Kidney (tissue), 14 donors: ENCODE results near the gene ENTPD6. TPM values are rescaled to one million over a fixed set of nuclear protein-coding genes. Genes with fewer than 3 reads are reported as not detected.

Experiments
- DNase-seq, 5 donors: peaks; one replicate each; pipeline ENCODE4 v3.0.0-alpha.2; 2013 to 2020
- FAIRE-seq: peaks from 2 replicates; lab custom pipeline; 2012; peaks lifted over from hg19 to GRCh38; lab: Jason Lieb, UNC
- H3K27ac ChIP-seq, 2 donors: one replicate each; pipeline ENCODE4 v1.7.0; 2013; ENCODE audit warnings: low read depth in 2 of 2, low read length in 2 of 2, inconsistent platforms in 1 of 2
- H3K27me3 ChIP-seq: one replicate; pipeline ENCODE4 v1.7.1; 2013; ENCODE audit warnings: low read length, inconsistent platforms; ENCODE audit not compliant: control insufficient read depth, insufficient read depth
- H3K36me3 ChIP-seq, 3 donors: one replicate each; pipeline versions ENCODE4 v1.7.0 to v1.7.1; 2013; ENCODE audit warnings: low read length in 3 of 3, control low read depth in 1 of 3, inconsistent platforms in 1 of 3; ENCODE audit not compliant: insufficient read depth in 3 of 3, control insufficient read depth in 2 of 3
- H3K4me1 ChIP-seq, 3 donors: one replicate each; pipeline versions ENCODE4 v1.7.0 to v1.7.1; 2013; ENCODE audit warnings: low read length in 3 of 3, inconsistent platforms in 1 of 3, low read depth in 1 of 3; ENCODE audit not compliant: control insufficient read depth in 2 of 3, insufficient read depth in 2 of 3
- H3K4me3 ChIP-seq, 3 donors: one replicate each; pipeline versions ENCODE4 v1.7.0 to v1.8.1; 2013; ENCODE audit warnings: low read length in 3 of 3, control low read depth in 1 of 3, inconsistent platforms in 1 of 3
- H3K9ac ChIP-seq, 3 donors: one replicate each; pipeline versions ENCODE4 v1.7.0 to v1.7.1; 2013; ENCODE audit warnings: low read length in 3 of 3, control low read depth in 1 of 3, inconsistent platforms in 1 of 3
- H3K9me3 ChIP-seq, 3 donors: one replicate each; pipeline versions ENCODE4 v1.7.0 to v1.7.1; 2013; ENCODE audit warnings: low read length in 3 of 3, control low read depth in 1 of 3, inconsistent platforms in 1 of 3; ENCODE audit not compliant: control insufficient read depth in 2 of 3, insufficient read depth in 1 of 3
- CTCF ChIP-seq: IDR thresholded peaks from 3 replicates; pipeline ENCODE4 v1.5.1; 2012; ENCODE audit warnings: mild to moderate bottlenecking, moderate library complexity, borderline replicate concordance; ENCODE audit not compliant: insufficient read depth; ENCODE audit errors: extremely low read depth
- intact Hi-C: fragments of 100-400 bp; cut with DNase I; formaldehyde crosslinking; loops from one replicate; pipeline ENCODE4 v1.11.1; 2022
- polyA plus RNA-seq: library from polyadenylated mRNA; stranded (reverse); fragments of 350-450 nt; fragmentation: Illumina TruSeq; extraction: RNeasy Lipid Tissue Mini Kit (QIAGEN cat#74804); gene quantifications from one replicate; pipeline ENCODE4 v1.2.3, GENCODE V29; 2014; ENCODE audit warnings: low read depth, low replicate concordance; ENCODE audit not compliant: insufficient read depth
- total RNA-seq: library from RNA; stranded (reverse); fragmentation: NEBNext Ultra II Directional; extraction: Animal tissue kit (Norgen Biotek cat#: 25700); gene quantifications from one replicate; pipeline ENCODE4 v1.2.1, GENCODE V29; 2021
- donor health status: control.
- donor health status: control.
- donor health status: control.
- donor health status: control.
- donor health status: control.
- donor health status: DM: yes; HTN: yes; CAD: no.
- donor health status: Normal renal cell carcinoma (clear cell type).

The ENTPD6 gene
- total and polyA plus RNA-seq, 2 donors from 2014 or later: 59.0 to 95.7 TPM

- TF ChIP-seq CTCF: no peak
- Histone ChIP-seq H3K36me3 (peaks cover 0 to 19% (median 18%) of the 10 kb centered on the region in 3 donors), H3K9ac (no peak overlapping the region), H3K4me3 (no peak overlapping the region), H3K9me3 (no peaks in the 10 kb centered on the region), H3K27me3 (no peaks in the 10 kb centered on the region), H3K4me1 (peaks cover 0 to 8% (median 6%) of the 10 kb centered on the region in 3 donors), H3K27ac (no peak overlapping the region)
- no peak for DNase-seq
- no peak for FAIRE-seq
- intact Hi-C loops: no loop called here
These were observed 23.9 kb downstream of the ENTPD6 start for GRCh38 chr20:25219365-25219764.

GRCh38 chr20:25220021-25220730, 24.7 kb downstream of the ENTPD6 start:
- Histone ChIP-seq H3K27me3 (no peaks in the 10 kb centered on the region), H3K4me3 (no peak overlapping the region), H3K9ac (no peak overlapping the region), H3K9me3 (no peaks in the 10 kb centered on the region), H3K4me1 (peaks cover 0 to 8% (median 6%) of the 10 kb centered on the region in 3 donors), H3K27ac (no peak overlapping the region), H3K36me3 (peaks cover 0 to 18% (median 17%) of the 10 kb centered on the region in 3 donors)
- TF ChIP-seq CTCF: no peak
- no peak for DNase-seq
- FAIRE-seq: no peak
- intact Hi-C loops: no loop called here

GRCh38 chr20:25220810-25221591, 25.5 kb downstream of the ENTPD6 start:
- no peaks in the 10 kb centered on the region for H3K9me3 ChIP-seq
- intact Hi-C loops: no loop called here
- no peak for TF ChIP-seq CTCF
- H3K27me3 ChIP-seq: no peaks in the 10 kb centered on the region
- no peak overlapping the region for H3K27ac ChIP-seq
- H3K36me3 ChIP-seq: peaks cover 0 to 12% (median 8%) of the 10 kb centered on the region in 3 donors
- H3K9ac ChIP-seq: no peak overlapping the region
- peaks cover 0 to 8% (median 6%) of the 10 kb centered on the region in 3 donors for H3K4me1 ChIP-seq
- DNase-seq: peak in 1 of 5 donors; percentile 87
- no peak overlapping the region for H3K4me3 ChIP-seq
- FAIRE-seq: no peak
